Panc1 (cell line): ENCODE measurements around the gene PPM1H. TPM values are rescaled to one million over a fixed set of nuclear protein-coding genes. Genes with fewer than 3 reads are reported as not detected.

Experiments
- ATAC-seq: fragments of 200-7000 bp; cut with Tn5 transposase; 2 replicates; pipeline ENCODE4 v1.9.1; 2020; ENCODE audit warnings: mild to moderate bottlenecking, moderate library complexity
- BruUV-seq: library from RNA; stranded (reverse); fragments of 400-500 nt; replicated peaks from 2 replicates; lab custom pipeline; 2021; lab: Mats Ljungman, UMichigan
- CTCF ChIA-PET: fragments of 300-600 bp; sonication (Branson Sonifier 250); formaldehyde crosslinking; loops from one replicate; lab custom pipeline; 2022; ENCODE audit warnings: antibody characterized with exemption; lab: Charles Lee
- POLR2A ChIA-PET: fragments of 300-600 bp; sonication (Branson Sonifier 250); formaldehyde crosslinking; loops from one replicate; lab custom pipeline; 2022; ENCODE audit warnings: antibody characterized with exemption; lab: Charles Lee
- DNase-seq: peaks from one replicate; pipeline ENCODE4 v3.0.0-alpha.2; 2010; ENCODE audit warnings: low read depth, low spot score
- H3K27ac ChIP-seq: 2 replicates; pipeline ENCODE4 v1.5.1; 2011; ENCODE audit warnings: mild to moderate bottlenecking, low read length, inconsistent platforms
- H3K27me3 ChIP-seq: fragments of 200-500 bp; sonication (Bioruptor generic); 2 replicates; pipeline ENCODE4 v1.6.0; 2014; ENCODE audit warnings: low read length, inconsistent platforms; ENCODE audit not compliant: control insufficient read depth, insufficient read depth
- H3K36me3 ChIP-seq: fragments of 200-500 bp; sonication (Bioruptor generic); 2 replicates; pipeline ENCODE4 v1.5.1; 2014; ENCODE audit warnings: inconsistent platforms, mild to moderate bottlenecking, low read length, moderate library complexity; ENCODE audit not compliant: control insufficient read depth, insufficient read depth
- H3K4me1 ChIP-seq: 2 replicates; pipeline ENCODE4 v1.5.1; 2011; ENCODE audit warnings: inconsistent platforms, mild to moderate bottlenecking, low read length, moderate library complexity; ENCODE audit not compliant: control insufficient read depth, insufficient read depth
- H3K4me3 ChIP-seq, 2 experiments: 2 replicates each; pipeline ENCODE4 v1.5.1; 2011 to 2012; ENCODE audit warnings: low read depth in 2 of 2, low read length in 2 of 2, mild to moderate bottlenecking in 2 of 2, inconsistent platforms in 1 of 2, moderate library complexity in 1 of 2
- H3K9me3 ChIP-seq: fragments of 200-500 bp; sonication (Bioruptor generic); 2 replicates; pipeline ENCODE4 v1.5.1; 2014; ENCODE audit warnings: low read depth, mild to moderate bottlenecking, inconsistent platforms, low read length, moderate library complexity; ENCODE audit not compliant: control insufficient read depth, insufficient read depth
- CTCF ChIP-seq: fragments of 450-650 bp; IDR thresholded peaks from 2 replicates; pipeline ENCODE4 v1.5.1; 2017; ENCODE audit warnings: mild to moderate bottlenecking
- POLR2AphosphoS5 ChIP-seq: IDR thresholded peaks from 2 replicates; pipeline ENCODE4 v1.6.1; 2012; ENCODE audit warnings: mild to moderate bottlenecking, low read depth, low read length, moderate library complexity
- SIN3A ChIP-seq: IDR thresholded peaks from 2 replicates; pipeline ENCODE4 v1.6.1; 2012; ENCODE audit warnings: low read depth, mild to moderate bottlenecking, low read length, moderate library complexity, borderline replicate concordance; ENCODE audit not compliant: insufficient read depth
- TCF7L2 ChIP-seq: IDR thresholded peaks from 2 replicates; pipeline ENCODE4 v1.6.1; 2011; ENCODE audit warnings: mild to moderate bottlenecking, low read depth, low read length, inconsistent platforms
- in situ Hi-C: cut with HindIII; loops from 2 replicates; pipeline ENCODE4 v1.10.0; 2016; ENCODE audit warnings: low sequenced_read_pairs, low pct_unique_long_range_greater_than_20kb
- intact Hi-C: fragments of 100-400 bp; cut with micrococcal nuclease; formaldehyde crosslinking; loops from one replicate; pipeline ENCODE4 v1.10.0; 2022; ENCODE audit not compliant: unreplicated experiment
- total RNA-seq: library from RNA; stranded (reverse); gene quantifications from one replicate; pipeline ENCODE4 v1.2.1, GENCODE V29; 2021; ENCODE audit not compliant: unreplicated experiment
- TF ChIP-seq, protein P1 (sequence below), 2 experiments: IDR thresholded peaks; 2 replicates each; pipeline ENCODE4 v1.6.1; 2011 to 2012; ENCODE audit warnings: low read depth in 2 of 2, control low read depth in 1 of 2, low read length in 1 of 2, mild to moderate bottlenecking in 1 of 2, moderate library complexity in 1 of 2; ENCODE audit not compliant: insufficient read depth in 1 of 2

PPM1H gene
- total RNA-seq, 1 experiment from 2014 or later, result 22.9 TPM

DNA sequence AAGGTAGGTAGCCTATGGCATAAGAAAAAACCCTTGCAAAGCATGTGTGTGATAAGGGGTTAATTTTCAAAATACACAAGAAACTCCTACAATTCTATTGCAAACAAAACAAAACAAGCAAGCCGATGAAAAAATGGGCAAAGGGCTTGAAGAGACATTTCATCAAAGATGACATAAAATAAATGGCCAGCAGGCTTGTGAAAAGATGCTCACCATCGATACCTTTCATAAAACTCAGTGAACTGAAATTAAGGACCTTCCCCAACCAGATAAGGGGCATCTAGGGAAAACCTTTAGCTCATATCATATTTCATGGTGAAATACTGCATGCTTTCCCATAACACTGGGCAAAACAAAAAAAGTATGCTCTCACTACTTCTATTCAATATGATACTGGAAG lies 131.2 kb downstream of the PPM1H start:
- intact Hi-C loops, result no loop called here
- ChIA-PET CTCF (no interaction called here), POLR2A (interaction anchor here (0.6 kb wide), 1 partner anchor 13 kb away, joined by 3 read pairs; no protein-coding TSS in a partner anchor)
- in situ Hi-C loops, result no loop called here
- BruUV-seq, result no TSS peak
- Histone ChIP-seq H3K36me3 (no peaks in the 10 kb centered on the region), H3K27ac (no peak overlapping the region), H3K9me3 (no peaks in the 10 kb centered on the region), H3K4me1 (peaks cover 7% of the 10 kb centered on the region), H3K4me3 (no peak overlapping the region), H3K27me3 (no peaks in the 10 kb centered on the region)
- ATAC-seq (no peak), DNase-seq (no peak)
- TF ChIP-seq TCF7L2 (no peak), SIN3A (no peak), CTCF (no peak), POLR2AphosphoS5 (no peak)
- TF ChIP-seq, protein P1, sequence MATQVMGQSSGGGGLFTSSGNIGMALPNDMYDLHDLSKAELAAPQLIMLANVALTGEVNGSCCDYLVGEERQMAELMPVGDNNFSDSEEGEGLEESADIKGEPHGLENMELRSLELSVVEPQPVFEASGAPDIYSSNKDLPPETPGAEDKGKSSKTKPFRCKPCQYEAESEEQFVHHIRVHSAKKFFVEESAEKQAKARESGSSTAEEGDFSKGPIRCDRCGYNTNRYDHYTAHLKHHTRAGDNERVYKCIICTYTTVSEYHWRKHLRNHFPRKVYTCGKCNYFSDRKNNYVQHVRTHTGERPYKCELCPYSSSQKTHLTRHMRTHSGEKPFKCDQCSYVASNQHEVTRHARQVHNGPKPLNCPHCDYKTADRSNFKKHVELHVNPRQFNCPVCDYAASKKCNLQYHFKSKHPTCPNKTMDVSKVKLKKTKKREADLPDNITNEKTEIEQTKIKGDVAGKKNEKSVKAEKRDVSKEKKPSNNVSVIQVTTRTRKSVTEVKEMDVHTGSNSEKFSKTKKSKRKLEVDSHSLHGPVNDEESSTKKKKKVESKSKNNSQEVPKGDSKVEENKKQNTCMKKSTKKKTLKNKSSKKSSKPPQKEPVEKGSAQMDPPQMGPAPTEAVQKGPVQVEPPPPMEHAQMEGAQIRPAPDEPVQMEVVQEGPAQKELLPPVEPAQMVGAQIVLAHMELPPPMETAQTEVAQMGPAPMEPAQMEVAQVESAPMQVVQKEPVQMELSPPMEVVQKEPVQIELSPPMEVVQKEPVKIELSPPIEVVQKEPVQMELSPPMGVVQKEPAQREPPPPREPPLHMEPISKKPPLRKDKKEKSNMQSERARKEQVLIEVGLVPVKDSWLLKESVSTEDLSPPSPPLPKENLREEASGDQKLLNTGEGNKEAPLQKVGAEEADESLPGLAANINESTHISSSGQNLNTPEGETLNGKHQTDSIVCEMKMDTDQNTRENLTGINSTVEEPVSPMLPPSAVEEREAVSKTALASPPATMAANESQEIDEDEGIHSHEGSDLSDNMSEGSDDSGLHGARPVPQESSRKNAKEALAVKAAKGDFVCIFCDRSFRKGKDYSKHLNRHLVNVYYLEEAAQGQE (IDR thresholded peaks at IDR 0.05; ENCODE audit: insufficient read depth in 1 of 2, low read depth in 2 of 2, low read length in 1 of 2), result no peak

- H3K27ac ChIP-seq, result no peak overlapping the region
- H3K27me3 ChIP-seq, result no peaks in the 10 kb centered on the region
- POLR2A ChIA-PET, result no interaction called here
- DNase-seq (no peak), ATAC-seq (no peak)
- CTCF ChIA-PET, result no interaction called here
- in situ Hi-C loops (no loop called here), intact Hi-C loops (no loop called here)
- peaks cover 7% of the 10 kb centered on the region for H3K4me1 ChIP-seq
- H3K36me3 ChIP-seq, result no peaks in the 10 kb centered on the region
- H3K4me3 ChIP-seq, result no peak overlapping the region
- no peak for TF ChIP-seq TCF7L2
- no peak for TF ChIP-seq POLR2AphosphoS5
- TF ChIP-seq CTCF, result no peak
- TF ChIP-seq, protein P1 (IDR thresholded peaks at IDR 0.05; ENCODE audit: insufficient read depth in 1 of 2, low read depth in 2 of 2, low read length in 1 of 2), result no peak
- TF ChIP-seq SIN3A, result no peak
- no peaks in the 10 kb centered on the region for H3K9me3 ChIP-seq
- BruUV-seq, result no TSS peak
Measured at GRCh38 chr12:62802984-62803383, 132.0 kb downstream of the PPM1H start.
